Measurements from ENCODE around the gene ZNF778. TPM values are rescaled to one million over a fixed set of nuclear protein-coding genes. Genes with fewer than 3 reads are reported as not detected.
A peak's percentile ranks its signal among the peaks of the same experiment; 100 is the strongest.

The ZNF778 gene
- total and polyA plus RNA-seq, 2 of the 13 experiments (the other 11 are each of a cell fraction or from before 2014, with no cell fraction given): 3.8 to 7.2 TPM

GRCh38 chr16:89216315-89217137 lies 977 bp upstream of the ZNF778 start (continued):
- TF ChIP-seq ARID4A (CRISPR knock-in tag; IDR thresholded peaks at IDR 0.05; ENCODE audit: borderline replicate concordance): no peak
- no peak for TF ChIP-seq ZNF292 (CRISPR knock-in tag; IDR thresholded peaks at IDR 0.05; ENCODE audit: borderline replicate concordance, low read depth)
- TF ChIP-seq ZNF263 (CRISPR knock-in tag; IDR thresholded peaks at IDR 0.05): no peak
- peak; percentile 47; the same call in 1 of the 2 replicates for TF ChIP-seq HOXA3 (CRISPR knock-in tag; IDR thresholded peaks at IDR 0.05)
- TF ChIP-seq TAF15 (IDR thresholded peaks at IDR 0.05; ENCODE audit: low read depth, low read length, poor library complexity, severe bottlenecking): no peak
- TF ChIP-seq TIGD3 (CRISPR knock-in tag; IDR thresholded peaks at IDR 0.05; ENCODE audit: borderline replicate concordance): no peak
- 0 out of 2 replicates have a peak, but pooled peaks have one; percentile 22 for TF ChIP-seq ELF3 (CRISPR knock-in tag; IDR thresholded peaks at IDR 0.05)
- TF ChIP-seq ZNF609 (CRISPR knock-in tag; IDR thresholded peaks at IDR 0.05; ENCODE audit: borderline replicate concordance): no peak
- TF ChIP-seq ZSCAN29 (CRISPR knock-in tag; conservative IDR thresholded peaks at IDR 0.05): peak; percentile 13; the same call in 1 of the 2 replicates
- TF ChIP-seq SAP130 (CRISPR knock-in tag; IDR thresholded peaks at IDR 0.05; ENCODE audit: low read depth): peak; percentile 97
- no peak for TF ChIP-seq ZNF280D (CRISPR knock-in tag; IDR thresholded peaks at IDR 0.05)
- TF ChIP-seq BCL3 (CRISPR knock-in tag; IDR thresholded peaks at IDR 0.05): no peak

Data from HepG2 (cell line).